Stimulated activated CD4-positive, alpha-beta T cell treated with anti-CD3 and anti-CD28 coated beads, Interleukin-15, amount 100 ng/mL, for 48 hours (primary cell): Measurements from ENCODE around the gene ERVH48-1.
A peak's percentile ranks its signal among the peaks of the same experiment; 100 is the strongest.
"Not testable (repeated sequence)": the region's sequence is repeated elsewhere in the genome, so short reads cannot be mapped to it uniquely, and the experiment has no call there.

Experiments used
- DNase-seq, 2 donors: peaks; one replicate each; pipeline ENCODE4 v3.0.0-alpha.2; 2020; ENCODE audit warnings: low read depth in 2 of 2

Gene ERVH48-1

DNA sequence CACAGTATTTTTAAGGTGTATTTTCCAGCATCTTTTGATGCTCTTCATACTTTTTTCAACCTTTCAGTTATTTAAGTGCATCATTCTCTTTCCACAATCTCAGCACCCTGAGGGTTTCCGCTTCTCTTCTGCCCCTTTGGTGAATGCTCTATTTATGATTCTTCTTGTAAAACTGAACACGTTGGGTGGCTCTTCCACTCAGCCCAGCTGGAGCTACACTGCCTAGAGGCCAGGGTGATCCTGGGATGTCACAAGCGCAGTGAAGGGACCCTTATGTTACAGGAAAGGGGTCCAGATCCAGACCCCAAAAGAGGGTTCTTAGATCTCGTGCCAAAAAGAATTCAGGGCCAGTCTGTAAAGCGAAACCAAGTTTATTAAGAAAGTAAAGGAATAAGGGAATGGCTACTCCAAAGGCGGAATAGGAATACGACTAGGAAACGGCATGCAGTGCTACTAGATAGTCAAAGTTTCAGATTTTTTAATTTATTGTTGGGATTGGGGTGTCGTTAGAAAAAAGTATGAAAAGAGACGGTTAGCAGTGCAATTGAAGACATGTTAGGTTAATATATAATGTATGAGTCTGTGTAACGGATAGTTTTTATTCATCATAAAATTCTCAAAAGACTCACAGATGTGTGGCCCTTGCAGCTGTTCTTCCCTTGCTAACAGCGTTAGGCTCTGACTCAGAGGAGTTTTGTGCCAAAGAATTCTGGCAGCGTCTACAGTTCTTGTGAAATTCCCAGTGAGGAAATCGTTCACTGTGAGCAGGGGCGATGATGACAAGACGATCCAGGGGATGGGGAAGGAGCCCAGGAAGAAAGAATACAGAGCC, 14.4 kb upstream of the ERVH48-1 start:
- no peak for DNase-seq

DNA sequence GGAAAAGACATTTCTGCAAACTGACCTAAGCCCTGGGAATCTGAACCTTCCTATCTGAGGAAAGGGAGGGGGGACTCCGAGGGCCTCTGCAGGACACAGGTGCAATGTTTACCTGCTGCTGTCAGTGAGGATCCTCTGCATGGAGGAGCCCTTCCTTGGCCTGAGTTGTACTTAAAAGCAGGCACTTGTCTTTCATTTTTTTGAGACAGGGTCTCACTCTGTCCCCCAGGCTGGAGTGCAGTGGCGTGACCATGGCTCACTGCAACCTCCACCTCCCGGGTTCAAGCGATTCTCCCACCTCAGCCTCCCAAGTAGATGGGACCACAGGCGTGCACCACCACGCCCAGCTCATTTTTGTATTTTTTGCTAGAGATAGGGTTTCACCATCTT, 13.2 kb upstream of the ERVH48-1 start:
- DNase-seq = not testable (repeated sequence)

DNA sequence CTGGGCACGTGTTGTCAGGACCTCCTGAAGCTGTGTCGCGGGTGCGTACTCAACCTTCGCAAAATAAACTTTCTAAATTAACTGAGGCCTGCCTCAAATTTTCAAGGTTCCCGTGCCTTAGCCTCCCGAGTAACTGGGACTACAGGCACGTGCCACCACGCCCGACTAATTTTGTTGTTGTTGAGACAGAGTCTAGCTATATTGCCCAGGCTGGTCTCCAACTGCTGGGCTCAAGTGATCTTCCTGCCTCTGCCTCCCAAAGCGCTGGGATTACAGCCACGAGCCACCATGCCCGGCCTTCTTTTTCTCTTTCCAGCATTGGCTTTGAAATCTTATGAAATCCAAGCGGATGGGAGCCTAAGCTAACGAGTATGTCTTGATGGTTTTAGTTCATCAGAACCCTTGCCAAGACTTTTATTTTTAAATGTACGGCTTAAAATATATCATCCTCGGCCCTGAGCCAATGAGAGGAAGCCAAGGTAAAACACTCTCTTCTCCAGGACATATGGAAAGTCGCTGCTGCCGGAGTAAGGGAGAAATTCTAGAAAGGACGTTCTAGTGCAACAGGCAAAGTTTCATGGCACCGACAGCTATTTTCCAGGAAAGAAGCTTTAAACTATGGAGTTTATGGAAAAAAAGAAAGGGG, 12.7 kb upstream of the ERVH48-1 start:
- DNase-seq = no peak

DNA sequence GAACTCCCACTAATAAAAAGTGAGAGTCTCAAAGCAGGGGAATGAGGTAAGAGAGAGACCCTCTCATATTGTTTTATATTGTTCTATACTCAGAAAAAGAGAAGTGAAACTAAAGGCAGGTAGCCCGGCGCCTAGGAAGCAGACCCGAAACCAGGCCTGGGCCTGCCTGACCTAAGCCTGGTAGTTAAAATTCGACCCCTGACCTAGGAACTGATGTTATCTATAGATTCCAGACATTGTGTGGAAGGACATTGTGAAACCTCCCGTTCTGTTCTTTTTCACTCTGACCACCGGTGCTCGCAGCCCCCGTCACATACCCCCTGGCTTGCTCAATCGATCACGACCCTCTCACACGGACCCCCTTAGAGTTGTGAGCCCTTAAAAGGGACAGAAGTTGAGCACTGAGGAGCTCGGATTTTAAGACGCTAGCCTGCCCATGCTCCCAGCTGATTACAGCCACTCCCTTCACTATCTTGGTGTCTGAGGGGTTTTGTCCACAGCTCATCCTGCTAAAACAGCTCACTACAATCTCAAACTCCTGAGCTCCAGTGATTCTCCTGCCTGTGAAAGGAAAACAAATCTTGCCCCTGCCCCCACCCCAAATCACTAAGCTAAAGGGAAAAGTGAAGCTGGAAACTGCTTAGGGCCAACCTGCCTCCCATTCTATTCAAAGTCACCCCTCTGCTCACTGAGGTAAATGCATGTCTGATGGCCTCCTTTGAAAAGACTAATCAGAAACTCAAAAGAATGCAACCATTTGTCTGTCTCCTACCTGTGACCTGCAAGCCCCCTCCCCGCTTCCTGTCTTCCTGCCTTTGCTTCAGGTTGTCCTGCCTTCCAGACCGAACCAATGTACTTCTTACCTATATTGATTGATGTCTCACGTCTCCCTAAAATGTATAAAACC, 11.9 kb upstream of the ERVH48-1 start:
- not testable (repeated sequence) for DNase-seq

DNA sequence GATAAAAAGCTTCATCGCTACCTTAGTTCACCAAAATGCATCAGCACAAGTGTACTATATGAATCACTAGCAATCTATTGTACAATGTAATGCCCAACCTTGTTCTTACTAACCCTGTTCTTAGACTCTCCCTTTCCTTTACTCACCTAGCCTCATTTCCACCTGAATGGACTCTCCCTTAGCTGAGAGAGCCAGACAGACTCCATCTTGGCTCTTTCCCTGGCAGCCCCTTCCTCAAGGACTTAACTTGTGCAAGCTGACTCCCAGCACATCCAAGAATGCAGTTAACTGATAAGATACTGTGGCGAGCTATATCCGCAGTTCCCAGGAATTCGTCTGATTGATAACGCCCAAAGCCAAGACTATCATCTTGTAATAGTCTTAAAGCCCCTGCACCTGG, 10.9 kb upstream of the ERVH48-1 start:
- DNase-seq = not testable (repeated sequence)

DNA sequence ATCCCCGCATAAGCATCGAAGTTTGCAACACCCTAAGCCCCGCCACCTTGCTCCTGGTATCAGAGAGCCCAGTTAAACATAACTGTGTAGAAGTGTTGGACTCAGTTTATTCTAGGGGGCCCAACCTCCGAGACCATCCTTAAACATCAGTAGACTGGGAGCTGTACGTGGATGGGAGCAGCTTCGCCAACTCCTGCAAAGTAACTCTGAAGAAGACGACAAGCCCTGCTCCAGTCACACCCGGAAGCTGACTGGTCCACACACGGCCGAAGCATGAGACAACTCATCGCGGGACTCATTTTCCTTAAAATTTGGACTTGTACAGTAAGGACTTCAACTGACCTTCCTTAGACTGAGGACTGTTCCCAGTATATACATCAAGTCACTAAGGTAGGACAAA, 8.5 kb upstream of the ERVH48-1 start:
- DNase-seq = not testable (repeated sequence)

DNA sequence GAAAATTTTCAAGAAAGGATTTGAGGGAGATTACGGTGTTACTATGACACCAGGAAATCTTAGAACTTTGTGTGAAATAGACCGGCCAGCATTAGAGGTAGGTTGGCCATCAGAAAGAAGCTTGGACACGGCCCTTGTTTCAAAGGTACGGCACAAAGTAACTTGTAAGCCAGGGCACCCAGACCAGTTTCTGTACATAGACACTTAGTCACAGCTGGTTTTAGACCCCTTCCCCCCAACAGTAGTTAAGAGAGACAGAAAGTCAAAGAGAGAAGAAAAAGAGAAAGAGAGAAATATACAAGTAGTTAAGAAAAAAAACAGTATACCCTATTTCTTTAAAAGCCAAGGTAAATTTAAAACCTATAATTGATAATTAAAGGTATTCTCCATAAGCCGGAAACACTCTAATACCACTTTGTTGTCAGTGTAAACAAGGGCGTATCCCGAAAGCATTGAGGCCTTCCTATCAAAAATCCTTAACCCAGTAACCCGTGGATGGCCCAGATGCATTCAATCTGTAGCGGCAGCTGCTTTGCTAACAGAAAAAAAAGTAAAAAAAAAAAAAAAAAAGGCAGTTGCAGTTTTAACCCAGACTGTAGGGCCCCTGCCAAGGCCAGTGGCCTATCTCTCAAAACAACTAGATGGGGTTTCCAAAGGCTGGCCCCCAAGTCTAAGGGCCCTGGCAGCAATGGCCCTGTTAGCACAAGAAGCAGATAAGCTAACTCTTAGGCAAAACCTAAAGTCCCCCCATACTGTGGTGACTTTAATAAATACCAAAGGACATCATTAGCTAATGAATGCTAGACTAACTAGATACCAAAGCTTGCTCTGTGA, 7.9 kb upstream of the ERVH48-1 start:
- DNase-seq = not testable (repeated sequence)

DNA sequence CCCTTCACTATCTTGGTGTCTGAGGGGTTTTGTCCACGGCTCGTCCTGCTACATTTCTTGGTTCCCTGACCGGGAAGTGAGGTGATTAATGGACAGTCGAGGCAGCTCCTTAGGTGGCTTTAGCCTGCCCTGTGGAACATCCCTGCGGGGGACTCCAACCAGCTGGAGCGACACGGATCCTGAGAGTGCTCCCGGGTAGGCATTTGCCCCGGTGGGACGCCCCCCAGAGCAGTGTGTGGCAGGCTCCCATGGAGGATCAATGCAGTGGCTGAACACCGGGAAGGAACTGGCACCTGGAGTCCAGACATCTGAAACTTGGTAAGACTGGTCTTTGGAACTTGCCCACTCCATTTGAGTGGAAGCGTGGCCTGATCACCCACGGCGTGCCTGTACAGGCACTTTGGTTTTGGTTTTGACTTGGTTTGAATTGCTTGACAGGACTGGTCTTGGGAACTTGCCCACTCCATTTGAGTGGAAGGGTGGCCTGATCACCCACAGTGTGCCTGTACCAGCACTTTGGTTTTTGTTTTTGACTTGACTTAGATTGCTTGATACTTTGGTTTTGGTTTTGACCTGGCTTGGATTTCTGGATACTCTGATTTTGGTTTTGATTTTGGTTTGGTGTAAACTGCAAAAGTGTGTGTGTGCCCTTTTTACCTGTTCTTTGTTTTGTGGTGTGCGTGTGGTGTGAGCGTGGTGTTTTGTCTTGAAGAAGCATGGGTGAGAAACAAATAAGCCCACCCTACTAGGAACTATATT, 7.1 kb upstream of the ERVH48-1 start:
- DNase-seq = not testable (repeated sequence)

DNA sequence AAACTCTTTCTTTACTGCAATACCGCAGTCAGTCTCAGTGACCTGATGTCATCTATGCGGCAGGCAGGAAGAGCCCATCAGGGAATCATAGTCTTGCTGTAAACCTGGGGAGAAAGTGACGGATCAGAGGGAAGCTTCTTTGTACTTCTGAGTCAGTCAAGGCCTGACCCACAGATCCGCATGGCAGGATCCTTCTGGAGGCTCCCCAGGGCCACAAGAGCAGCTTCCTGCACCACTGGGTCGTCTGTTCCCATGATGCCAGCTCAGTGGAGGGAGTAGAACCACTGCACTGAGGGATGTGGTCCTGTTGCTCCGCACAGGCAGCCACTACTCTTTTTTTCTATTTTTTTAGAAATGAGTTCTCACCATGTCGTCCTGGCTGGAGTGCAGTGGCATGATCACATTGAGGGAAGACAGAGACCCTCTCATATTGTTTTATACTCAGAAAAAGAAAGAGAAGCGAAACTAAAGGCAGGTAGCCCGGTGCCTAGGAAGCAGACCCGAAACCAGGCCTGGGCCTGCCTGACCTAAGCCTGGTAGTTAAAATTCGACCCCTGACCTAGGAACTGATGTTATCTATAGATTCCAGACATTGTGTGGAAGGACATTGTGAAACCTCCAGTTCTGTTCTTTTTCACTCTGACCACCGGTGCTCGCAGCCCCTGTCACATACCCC, 6.3 kb upstream of the ERVH48-1 start:
- DNase-seq = no peak

DNA sequence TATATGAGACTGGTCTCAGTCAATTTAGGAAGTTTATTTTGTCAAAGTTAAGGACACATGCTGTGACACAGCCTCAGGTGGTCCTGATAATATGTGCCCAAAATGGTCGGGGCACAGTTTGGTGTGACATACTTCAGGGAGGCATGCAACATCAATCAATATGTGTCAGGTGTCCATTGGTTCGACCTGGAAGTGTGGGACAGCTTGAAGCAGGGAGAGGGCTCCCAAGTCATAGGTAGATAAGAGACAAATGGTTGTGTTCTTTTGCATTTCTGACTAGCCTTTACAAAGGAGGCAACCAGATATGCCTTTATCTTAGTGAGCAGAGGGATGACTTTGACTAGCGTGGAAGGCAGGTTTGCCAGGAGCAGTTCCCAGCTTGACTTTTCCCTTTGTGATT, 4.5 kb upstream of the ERVH48-1 start:
- DNase-seq = no peak

DNA sequence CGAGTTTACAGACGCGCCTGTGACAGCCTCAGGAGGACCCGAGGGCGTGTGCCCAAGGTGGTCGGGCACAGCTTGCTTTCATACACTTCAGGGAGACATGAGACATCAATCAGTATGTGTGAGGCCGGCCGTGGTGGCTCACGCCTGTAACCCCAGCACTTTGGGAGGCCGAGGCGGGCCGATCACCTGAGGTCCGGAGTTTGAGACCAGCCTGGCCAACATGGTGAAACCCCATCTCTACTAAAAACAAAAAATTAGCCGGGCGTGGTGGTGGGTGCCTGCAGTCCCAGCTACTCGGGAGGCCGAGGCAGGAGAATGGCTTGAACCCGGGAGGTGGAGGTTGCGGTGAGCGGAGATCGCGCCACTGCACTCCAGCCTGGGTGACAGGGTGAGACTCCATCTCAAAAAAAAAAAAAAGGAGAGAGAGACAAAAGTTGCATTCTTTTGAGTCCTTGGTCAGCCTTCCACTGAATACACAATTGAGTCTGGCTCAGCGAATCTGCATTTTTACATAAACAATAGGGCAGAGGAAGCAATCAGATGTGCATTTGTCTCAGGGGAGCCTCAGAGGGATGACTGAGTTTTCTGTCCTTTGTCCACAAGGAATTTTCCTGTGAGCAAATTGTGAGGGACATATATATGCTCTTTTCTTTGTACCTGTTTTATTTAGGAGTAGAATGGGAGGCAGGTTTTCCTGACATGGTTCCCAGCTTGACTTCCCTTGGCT, 2.2 kb upstream of the ERVH48-1 start:
- not testable (repeated sequence) for DNase-seq

DNA sequence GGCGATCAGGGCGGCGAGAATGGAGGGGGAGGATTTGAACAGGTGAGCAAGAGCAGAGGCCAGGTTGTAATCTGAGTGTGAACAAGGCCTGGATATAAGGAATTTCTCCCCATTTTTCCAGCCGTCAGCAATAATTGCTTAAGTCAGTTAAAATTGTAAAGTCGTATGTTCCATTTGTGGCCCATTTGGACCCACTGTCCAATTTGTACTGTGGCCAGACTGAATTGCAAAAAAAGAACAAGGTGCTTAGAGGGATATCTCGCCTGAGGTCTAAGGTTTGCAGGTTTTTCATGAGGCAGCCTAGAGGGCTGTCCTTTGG, 1.0 kb downstream of the ERVH48-1 start:
- DNase-seq = no peak

DNA sequence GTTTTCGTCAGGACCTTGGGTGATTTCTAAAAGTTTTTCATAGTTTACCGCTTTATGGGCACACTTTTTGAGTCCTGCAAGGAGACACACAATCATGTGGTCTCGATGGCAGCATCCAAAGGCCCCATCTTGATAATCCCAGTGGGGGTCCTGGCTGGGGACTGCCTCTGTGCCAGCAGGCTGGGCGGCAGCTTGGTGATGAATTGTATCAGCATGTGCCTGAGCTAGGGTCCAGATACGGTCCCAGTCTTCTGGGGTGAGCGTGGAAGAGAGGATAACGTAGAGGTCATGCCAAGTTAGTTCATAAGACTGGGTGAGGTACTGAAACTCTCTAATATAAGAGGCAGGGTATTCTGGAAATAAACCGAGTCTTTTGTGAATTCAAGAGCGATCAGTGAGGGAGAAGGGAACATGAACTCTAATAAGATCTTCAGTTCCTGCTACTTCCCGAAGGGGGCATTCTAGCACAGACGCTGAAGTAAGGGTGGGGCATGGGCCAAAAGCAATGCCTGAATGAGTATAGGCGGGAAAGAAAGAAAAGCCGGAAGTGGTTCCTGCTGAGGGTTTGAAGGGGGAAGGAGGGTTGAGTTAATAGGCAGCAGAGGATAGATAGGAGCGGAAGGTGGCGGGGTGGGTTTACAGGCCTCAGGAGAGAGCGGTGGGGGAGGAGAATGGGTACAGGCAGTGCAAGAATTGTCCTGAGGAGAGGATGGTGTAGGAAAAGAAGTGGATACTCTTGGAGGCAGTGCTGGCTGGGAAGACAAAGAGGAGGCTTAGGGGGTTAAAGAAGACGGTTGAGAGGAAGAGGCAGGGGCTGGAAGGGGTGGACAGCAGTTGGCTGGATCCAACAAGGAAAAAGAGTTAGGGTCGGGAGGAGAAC, 1.6 kb downstream of the ERVH48-1 start:
- peak; percentile 68 to 69 for DNase-seq

DNA sequence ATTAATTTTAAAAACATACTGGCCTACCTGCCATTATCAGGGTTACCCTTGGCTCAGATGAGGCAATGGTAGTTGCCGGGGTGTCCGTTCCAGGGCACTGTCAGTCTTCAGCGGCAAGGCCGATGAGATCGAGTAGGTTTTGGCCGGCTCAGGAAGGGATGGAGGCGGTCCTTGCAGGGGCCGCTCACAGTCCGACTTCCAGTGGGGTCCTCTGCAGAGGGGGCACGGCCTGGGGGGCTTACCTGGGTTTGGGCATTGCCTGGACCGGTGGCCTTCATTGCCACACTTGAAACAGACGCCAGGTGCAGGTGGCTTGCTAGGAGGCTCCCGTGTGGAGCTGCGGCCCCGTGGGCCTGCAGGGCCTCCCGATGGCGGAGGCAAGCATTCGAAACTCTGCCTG, 2.5 kb downstream of the ERVH48-1 start:
- no peak for DNase-seq

DNA sequence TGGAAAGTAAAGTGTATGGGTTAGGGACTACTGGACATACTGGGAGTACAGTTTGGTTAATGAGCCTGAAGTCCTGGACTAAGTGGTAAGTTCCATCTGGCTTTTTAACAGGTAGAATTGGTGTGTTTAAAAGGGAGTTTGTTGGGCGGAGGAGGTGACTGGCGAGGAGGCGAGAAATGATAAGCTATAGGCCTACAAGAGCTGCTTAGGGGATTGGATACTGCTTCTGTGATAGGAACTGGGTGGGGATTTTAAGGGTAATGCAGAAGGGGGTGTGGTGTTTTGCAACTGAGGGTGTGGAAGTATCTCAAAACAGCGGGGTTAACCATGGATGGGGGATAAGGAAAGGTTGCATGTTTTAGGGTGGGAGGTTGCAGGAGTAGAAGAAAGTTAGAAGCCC, 3.5 kb downstream of the ERVH48-1 start:
- no peak for DNase-seq

DNA sequence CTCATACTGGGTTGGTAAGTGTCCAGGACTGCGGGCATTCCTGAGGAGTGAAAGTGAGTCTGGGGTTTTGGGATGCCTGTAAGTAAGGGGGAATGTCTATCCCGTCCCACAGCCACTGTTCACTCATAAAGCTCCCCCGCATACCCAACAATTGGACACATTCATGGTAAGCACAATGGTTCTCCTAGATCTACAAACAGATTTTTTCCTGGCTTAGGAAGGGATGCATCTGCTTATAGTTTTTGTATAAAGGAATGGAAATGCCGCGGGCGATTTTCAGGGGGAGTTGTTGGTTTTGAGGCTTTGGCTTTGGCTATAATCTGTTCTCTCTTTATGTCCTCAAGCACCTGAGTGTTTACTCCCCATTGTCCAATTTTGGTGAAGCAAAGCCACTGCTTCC, 7.1 kb downstream of the ERVH48-1 start:
- DNase-seq = no peak

DNA sequence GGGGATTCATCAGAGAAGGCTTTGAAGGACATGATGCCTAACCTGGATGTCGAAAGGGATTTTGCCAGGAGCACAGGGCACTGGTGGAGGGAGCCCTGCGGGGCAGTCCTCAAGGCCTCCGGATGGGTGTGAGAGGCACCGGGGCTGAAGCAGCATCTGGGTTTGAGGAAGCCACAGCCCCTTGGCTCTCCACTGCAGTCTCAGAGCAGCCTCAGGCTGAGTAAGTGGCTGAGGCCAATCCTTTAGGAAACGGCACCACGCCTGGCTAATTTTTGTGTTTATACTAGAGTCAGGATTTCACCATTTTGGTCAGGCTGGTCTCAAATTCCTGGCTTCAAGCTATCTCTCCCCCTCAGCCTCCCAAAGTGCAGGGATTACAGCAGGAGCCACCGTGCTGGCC, 12.0 kb downstream of the ERVH48-1 start:
- DNase-seq = no peak

DNA sequence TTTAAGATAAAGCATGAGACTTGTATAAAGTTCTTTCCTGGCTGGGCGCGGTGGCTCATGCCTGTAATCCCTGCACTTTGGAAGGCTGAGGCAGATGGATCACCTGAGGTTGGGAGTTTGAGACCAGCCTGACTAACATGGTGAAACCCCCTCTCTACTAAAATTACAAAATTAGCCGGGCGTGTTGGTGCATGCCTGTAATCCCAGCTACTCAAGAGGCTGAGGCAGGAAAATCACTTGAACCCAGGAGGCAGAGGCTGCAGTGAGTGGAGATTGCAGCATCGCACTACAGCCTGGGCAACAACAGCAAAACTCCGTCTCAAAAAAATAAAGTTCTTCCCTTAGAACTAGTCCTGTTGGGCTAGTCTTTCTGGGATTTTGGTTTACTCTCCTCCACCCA, 13.5 kb downstream of the ERVH48-1 start:
- not testable (repeated sequence) for DNase-seq

DNA sequence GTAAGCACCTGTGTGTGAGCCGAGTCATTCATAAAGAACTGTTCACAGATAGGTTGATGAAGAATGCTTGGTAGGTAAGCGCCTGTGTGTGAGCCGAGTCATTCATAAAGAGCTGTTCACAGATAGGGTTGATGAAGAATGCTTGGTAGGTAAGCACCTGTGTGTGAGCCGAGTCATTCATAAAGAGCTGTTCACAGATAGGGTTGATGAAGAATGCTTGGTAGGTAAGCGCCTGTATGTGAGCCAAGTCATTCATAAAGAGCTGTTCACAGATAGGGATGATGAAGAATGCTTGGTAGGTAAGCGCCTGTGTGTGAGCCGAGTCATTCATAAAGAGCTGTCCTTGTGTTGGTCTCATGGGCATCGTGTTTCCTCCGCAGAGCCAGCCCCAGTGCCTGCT, 16.9 kb downstream of the ERVH48-1 start:
- not testable (repeated sequence) for DNase-seq
